Small intestine (tissue), 7 donors: ENCODE data around the gene C19orf33. TPM values are rescaled to one million over a fixed set of nuclear protein-coding genes. Genes with fewer than 3 reads are reported as not detected.

Source experiments
- DNase-seq, 2 donors: peaks; one replicate each; pipeline versions ENCODE4 v3.0.0 to v3.0.0-alpha.2; 2013
- FAIRE-seq: peaks from 2 replicates; lab custom pipeline; 2012; peaks lifted over from hg19 to GRCh38; lab: Jason Lieb, UNC
- H3K27ac ChIP-seq, 3 donors: one replicate each; pipeline ENCODE4 v1.5.1; 2013; ENCODE audit warnings: low read length in 2 of 3, mild to moderate bottlenecking in 2 of 3, control low read depth in 1 of 3, inconsistent platforms in 1 of 3, low read depth in 1 of 3, moderate library complexity in 1 of 3
- H3K27me3 ChIP-seq, 3 donors: one replicate each; pipeline ENCODE4 v1.6.1; 2013; ENCODE audit warnings: low read length in 3 of 3, inconsistent platforms in 1 of 3; ENCODE audit not compliant: control insufficient read depth in 3 of 3, insufficient read depth in 3 of 3
- H3K36me3 ChIP-seq, 3 donors: one replicate each; pipeline ENCODE4 v1.6.1; 2013; ENCODE audit warnings: low read length in 3 of 3, inconsistent platforms in 1 of 3, low read depth in 1 of 3, mild to moderate bottlenecking in 1 of 3, moderate library complexity in 1 of 3; ENCODE audit not compliant: control insufficient read depth in 3 of 3, insufficient read depth in 2 of 3
- H3K4me1 ChIP-seq, 3 donors: one replicate each; pipeline ENCODE4 v1.6.1; 2013; ENCODE audit warnings: low read length in 2 of 3, inconsistent platforms in 1 of 3, low read depth in 1 of 3, mild to moderate bottlenecking in 1 of 3, moderate library complexity in 1 of 3; ENCODE audit not compliant: control insufficient read depth in 3 of 3, insufficient read depth in 2 of 3
- H3K4me3 ChIP-seq, 3 donors: one replicate each; pipeline ENCODE4 v1.5.1; 2013; ENCODE audit warnings: low read length in 3 of 3, control low read depth in 1 of 3, inconsistent platforms in 1 of 3, low read depth in 1 of 3, mild to moderate bottlenecking in 1 of 3, moderate library complexity in 1 of 3
- H3K9me3 ChIP-seq, 2 donors: one replicate each; pipeline ENCODE4 v1.6.1; 2013; ENCODE audit warnings: low read depth in 1 of 2, low read length in 1 of 2; ENCODE audit not compliant: control insufficient read depth in 2 of 2, insufficient read depth in 1 of 2
- WGBS, 3 donors: extraction: QIAGEN DNeasy Blood & Tissue Kit; methylation state at CpG; one replicate each; pipeline ENCODE4 v1.1.7; 2013; 5-methylcytosine and 5-hydroxymethylcytosine counted together
- polyA plus RNA-seq, 4 donors: library from polyadenylated mRNA; stranded (reverse) in 3 of 4; unstranded in 1 of 4; fragments of 200-250 nt in 3 of 4; fragments of 120-200 nt in 1 of 4; gene quantifications; one replicate each; pipeline versions ENCODE4 v1.2.1 to v1.2.3, GENCODE V29; 2013
- donor health status: healthy with polysubstance abuse.
- donor health status: control.
- donor health status: control.
- donor health status: Bipolar disorder and iron deficiency.
- donor health status: healthy.

The C19orf33 gene
- polyA plus RNA-seq, 4 donors: 410 to 2,753 (median 1,138) TPM

DNA sequence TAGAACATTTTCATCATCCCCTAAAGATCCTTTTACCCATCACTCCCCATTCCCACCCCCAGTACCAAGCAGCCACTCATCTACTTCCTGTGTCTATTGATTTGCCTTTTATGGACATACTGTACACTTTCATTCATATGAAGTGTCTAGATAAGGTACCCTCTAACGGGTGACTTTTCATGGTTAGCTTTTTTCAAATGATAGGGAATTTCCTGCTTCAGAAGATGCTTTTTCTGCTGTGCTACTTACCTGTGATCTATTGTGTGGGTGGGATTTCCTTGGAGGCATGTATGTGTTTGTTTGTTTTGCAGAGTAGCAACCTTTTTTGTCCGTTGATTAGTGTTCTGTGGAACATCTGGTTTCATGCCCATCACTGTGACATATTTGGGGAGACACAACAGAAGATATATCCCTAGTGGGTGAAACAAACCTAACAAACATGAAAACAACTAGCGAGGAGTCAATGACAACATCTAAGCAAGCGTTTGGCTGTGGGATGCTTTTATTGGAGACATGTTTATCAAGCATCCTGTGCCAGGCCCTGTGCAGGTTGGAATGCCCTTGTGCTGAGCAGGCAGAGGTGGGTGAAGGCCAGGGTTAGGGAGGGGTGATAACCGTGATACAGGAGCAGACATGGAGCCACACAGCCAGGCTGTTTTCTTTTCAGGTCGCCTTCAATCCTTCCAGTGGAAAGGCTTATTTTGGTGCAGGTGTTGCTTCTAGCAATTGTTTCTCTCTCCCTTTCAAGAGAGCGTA is 22.1 kb upstream of the C19orf33 start:
- DNase-seq: no peak
- 53 to 66% (median 54%) methylated on average over 7 of the region's 7 CpGs for WGBS, 3 donors
- H3K27me3 ChIP-seq: no peaks in the 10 kb centered on the region
- no peak overlapping the region for H3K27ac ChIP-seq
- H3K36me3 ChIP-seq: peaks cover 3 to 77% (median 4%) of the 10 kb centered on the region in 3 donors
- H3K4me3 ChIP-seq: no peak overlapping the region
- peaks cover 0 to 5% (median 2%) of the 10 kb centered on the region in 3 donors for H3K4me1 ChIP-seq
- H3K9me3 ChIP-seq: no peaks in the 10 kb centered on the region
- no peak for FAIRE-seq

- H3K27ac ChIP-seq: no peak overlapping the region
- 86 to 91% (median 90%) methylated on average over 8 of the region's 8 CpGs for WGBS, 3 donors
- no peak for FAIRE-seq
Measured at GRCh38 chr19:38283271-38283670, 20.8 kb upstream of the C19orf33 start.

GRCh38 chr19:38284422-38284821 is 19.6 kb upstream of the C19orf33 start:
- H3K27me3 ChIP-seq: no peaks in the 10 kb centered on the region
- 66 to 86% (median 79%) methylated on average over 7 of the region's 7 CpGs for WGBS, 3 donors
- DNase-seq (no peak), FAIRE-seq (no peak)
- peaks cover 3 to 90% (median 4%) of the 10 kb centered on the region in 3 donors for H3K36me3 ChIP-seq
- no peak overlapping the region for H3K4me3 ChIP-seq
- peaks cover 0 to 5% (median 0%) of the 10 kb centered on the region in 3 donors for H3K4me1 ChIP-seq
- H3K27ac ChIP-seq: no peak overlapping the region
- H3K9me3 ChIP-seq: no peaks in the 10 kb centered on the region

More at GRCh38 chr19:38283271-38283670, 20.8 kb upstream of the C19orf33 start:
- no peak for DNase-seq
- peaks cover 0 to 5% (median 0%) of the 10 kb centered on the region in 3 donors for H3K4me1 ChIP-seq
- no peaks in the 10 kb centered on the region for H3K9me3 ChIP-seq
- H3K4me3 ChIP-seq: no peak overlapping the region
- H3K27me3 ChIP-seq: no peaks in the 10 kb centered on the region
- H3K36me3 ChIP-seq: peaks cover 3 to 86% (median 4%) of the 10 kb centered on the region in 3 donors

DNA sequence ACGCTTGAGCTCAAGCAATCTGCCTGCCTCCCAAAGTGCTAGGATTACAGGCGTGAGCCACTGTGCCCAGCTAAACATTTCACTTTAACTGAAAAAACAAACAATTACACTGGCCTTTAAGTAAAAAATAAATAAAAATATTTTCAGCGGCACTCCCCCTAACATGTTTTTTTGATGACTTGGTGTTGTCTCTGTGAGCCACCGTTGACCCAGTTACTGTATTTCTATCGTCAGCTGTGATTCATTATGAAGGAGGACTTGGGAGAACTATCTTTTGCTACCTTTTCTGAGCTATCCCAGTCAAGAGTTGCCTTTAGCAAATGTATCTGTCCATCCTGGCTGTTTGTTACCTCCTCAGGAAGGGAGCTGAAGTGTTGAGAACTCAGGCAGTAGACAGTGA is 18.5 kb upstream of the C19orf33 start:
- DNase-seq (no peak), FAIRE-seq (no peak)
- peaks cover 3 to 90% (median 12%) of the 10 kb centered on the region in 3 donors for H3K36me3 ChIP-seq
- no peaks in the 10 kb centered on the region for H3K9me3 ChIP-seq
- no peaks in the 10 kb centered on the region for H3K27me3 ChIP-seq
- no peak overlapping the region for H3K4me3 ChIP-seq
- 85 to 93% (median 90%) methylated on average over 5 of the region's 5 CpGs for WGBS, 3 donors
- no peak overlapping the region for H3K27ac ChIP-seq
- peaks cover 0 to 5% (median 0%) of the 10 kb centered on the region in 3 donors for H3K4me1 ChIP-seq

- FAIRE-seq: no peak
- DNase-seq: no peak
- Histone ChIP-seq H3K27ac (no peak overlapping the region), H3K36me3 (peaks cover 3 to 96% (median 22%) of the 10 kb centered on the region in 3 donors), H3K4me1 (no peaks in the 10 kb centered on the region), H3K9me3 (no peaks in the 10 kb centered on the region), H3K27me3 (no peaks in the 10 kb centered on the region), H3K4me3 (no peak overlapping the region)
- 75 to 81% (median 77%) methylated on average over 9 of the region's 9 CpGs for WGBS, 3 donors
Measured at GRCh38 chr19:38287604-38288003, 16.4 kb upstream of the C19orf33 start.

DNA sequence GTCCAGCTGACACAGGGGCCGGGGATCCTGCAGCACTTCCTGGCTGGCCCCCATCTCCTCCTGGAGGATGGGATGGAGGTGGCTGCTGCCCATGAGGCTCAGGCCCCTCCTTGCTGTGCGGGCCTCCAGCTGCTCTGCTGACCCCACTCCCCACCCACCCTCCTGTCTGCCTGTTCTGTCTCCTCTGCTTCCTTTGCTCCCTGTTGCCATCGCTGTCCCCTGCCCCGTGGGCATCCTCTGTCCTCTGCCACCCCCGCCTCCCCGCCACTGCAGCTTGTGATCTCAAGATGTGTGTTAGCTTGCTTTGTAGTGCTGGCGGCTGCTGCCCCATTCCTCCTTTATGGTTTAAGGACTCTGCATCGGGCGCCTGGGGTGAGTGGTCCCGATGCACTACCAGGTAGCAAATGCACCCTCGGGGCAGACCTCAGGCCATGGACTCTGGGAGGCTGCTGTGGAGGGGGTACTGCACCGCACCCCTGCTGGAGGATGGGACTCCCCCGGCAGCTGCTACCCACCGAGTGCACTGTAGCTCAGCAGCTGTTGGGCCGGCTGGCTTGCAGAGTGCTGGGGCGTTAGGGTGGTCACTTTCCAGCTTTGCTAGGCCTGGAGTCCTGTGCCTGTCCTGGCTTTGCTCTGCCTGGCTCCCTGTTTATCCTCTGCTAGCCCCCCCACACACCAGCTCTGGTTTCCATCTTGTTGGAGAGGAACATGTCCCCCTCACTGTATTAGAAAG is 15.8 kb upstream of the C19orf33 start:
- H3K27ac ChIP-seq: no peak overlapping the region
- no peaks in the 10 kb centered on the region for H3K27me3 ChIP-seq
- DNase-seq (no peak), FAIRE-seq (no peak)
- WGBS, 3 donors: 82 to 88% (median 87%) methylated on average over 15 to 16 of the region's 16 CpGs
- no peaks in the 10 kb centered on the region for H3K4me1 ChIP-seq
- H3K9me3 ChIP-seq: no peaks in the 10 kb centered on the region
- peaks cover 3 to 96% (median 23%) of the 10 kb centered on the region in 3 donors for H3K36me3 ChIP-seq
- H3K4me3 ChIP-seq: no peak overlapping the region

GRCh38 chr19:38289955-38290354 is 14.1 kb upstream of the C19orf33 start:
- Histone ChIP-seq H3K36me3 (peaks cover 3 to 93% (median 20%) of the 10 kb centered on the region in 3 donors), H3K27ac (no peak overlapping the region), H3K4me1 (no peaks in the 10 kb centered on the region), H3K9me3 (no peaks in the 10 kb centered on the region), H3K4me3 (no peak overlapping the region), H3K27me3 (no peaks in the 10 kb centered on the region)
- DNase-seq: no peak
- WGBS, 3 donors: 93 to 98% (median 94%) methylated on average over 15 of the region's 15 CpGs
- FAIRE-seq: no peak

DNA sequence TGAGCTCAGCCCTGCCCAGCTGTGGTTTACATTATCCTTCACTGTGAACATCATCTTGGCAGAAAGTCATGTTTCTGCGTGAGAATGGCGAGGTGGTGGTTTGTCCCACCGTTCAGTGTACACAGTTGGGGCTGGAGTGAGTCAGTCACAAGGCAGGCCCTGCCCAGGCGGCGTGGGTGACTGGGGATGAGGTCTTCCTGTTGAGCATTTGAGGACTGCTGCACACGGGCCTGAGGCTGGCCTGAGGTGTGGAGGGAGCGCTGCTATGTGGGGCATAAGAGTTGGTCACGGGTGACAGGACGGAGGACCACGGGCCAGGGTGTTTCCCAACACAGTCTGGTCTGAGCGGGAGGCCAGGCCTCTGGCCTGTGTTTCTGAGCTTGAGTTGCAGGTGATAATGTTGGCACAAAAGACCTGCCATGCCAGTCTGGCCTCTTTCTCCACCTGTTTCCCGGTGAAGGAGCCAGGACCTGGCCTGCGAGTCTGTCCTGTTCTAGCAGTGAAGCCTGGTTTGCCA is 13.4 kb upstream of the C19orf33 start:
- no peaks in the 10 kb centered on the region for H3K9me3 ChIP-seq
- no peaks in the 10 kb centered on the region for H3K27me3 ChIP-seq
- no peaks in the 10 kb centered on the region for H3K4me1 ChIP-seq
- H3K36me3 ChIP-seq: peaks cover 3 to 86% (median 20%) of the 10 kb centered on the region in 3 donors
- 42 to 69% (median 50%) methylated on average over 13 of the region's 13 CpGs for WGBS, 3 donors
- DNase-seq (no peak), FAIRE-seq (no peak)
- H3K4me3 ChIP-seq: no peak overlapping the region
- no peak overlapping the region for H3K27ac ChIP-seq
